Stimulated activated CD8-positive, alpha-beta memory T cell treated with anti-CD3 and anti-CD28 coated beads, Interleukin-2, amount 100 ng/mL, for 48 hours (primary cell): Measurements from ENCODE around the gene GNG11.

ENCODE experiments used
- DNase-seq, 2 donors: peaks; one replicate each; pipeline ENCODE4 v3.0.0-alpha.2; 2020; ENCODE audit warnings: low read depth in 2 of 2

The GNG11 gene

GRCh38 chr7:93948106-93948505, 26.6 kb downstream of the GNG11 start:
- no peak for DNase-seq

GRCh38 chr7:93948873-93949272, 27.3 kb downstream of the GNG11 start:
- DNase-seq: no peak

- DNase-seq: no peak
Measured at GRCh38 chr7:93949423-93949822, 27.9 kb downstream of the GNG11 start.

GRCh38 chr7:93955304-93955703, 33.8 kb downstream of the GNG11 start:
- no peak for DNase-seq

- no peak for DNase-seq
Measured at GRCh38 chr7:93957767-93958166, 36.2 kb downstream of the GNG11 start.

- no peak for DNase-seq
Measured at GRCh38 chr7:93958216-93958615, 36.7 kb downstream of the GNG11 start.

- DNase-seq: no peak
Measured at GRCh38 chr7:93958651-93959050, 37.1 kb downstream of the GNG11 start.

GRCh38 chr7:93960986-93961385, 39.5 kb downstream of the GNG11 start:
- no peak for DNase-seq

- DNase-seq: no peak
Measured at GRCh38 chr7:93964262-93964661, 42.7 kb downstream of the GNG11 start.

- no peak for DNase-seq
Measured at GRCh38 chr7:93964813-93965212, 43.3 kb downstream of the GNG11 start.

GRCh38 chr7:93968911-93969620, 47.5 kb downstream of the GNG11 start:
- no peak for DNase-seq

GRCh38 chr7:93972029-93972725, 50.6 kb downstream of the GNG11 start:
- DNase-seq: no peak

- DNase-seq: no peak
Measured at GRCh38 chr7:93973134-93973533, 51.6 kb downstream of the GNG11 start.

GRCh38 chr7:93977211-93977950, 55.8 kb downstream of the GNG11 start:
- DNase-seq: no peak
